GM18520 (cell line): ENCODE results near the gene NTN3.

Source experiments
- ATAC-seq: cut with Tn5 transposase; IDR thresholded peaks from one replicate; pipeline ENCODE4 v1.9.1; 2021; ENCODE audit not compliant: unreplicated experiment

NTN3 gene

GRCh38 chr16:2495041-2495440 lies 23.9 kb downstream of the NTN3 start:
- no peak for ATAC-seq

DNA sequence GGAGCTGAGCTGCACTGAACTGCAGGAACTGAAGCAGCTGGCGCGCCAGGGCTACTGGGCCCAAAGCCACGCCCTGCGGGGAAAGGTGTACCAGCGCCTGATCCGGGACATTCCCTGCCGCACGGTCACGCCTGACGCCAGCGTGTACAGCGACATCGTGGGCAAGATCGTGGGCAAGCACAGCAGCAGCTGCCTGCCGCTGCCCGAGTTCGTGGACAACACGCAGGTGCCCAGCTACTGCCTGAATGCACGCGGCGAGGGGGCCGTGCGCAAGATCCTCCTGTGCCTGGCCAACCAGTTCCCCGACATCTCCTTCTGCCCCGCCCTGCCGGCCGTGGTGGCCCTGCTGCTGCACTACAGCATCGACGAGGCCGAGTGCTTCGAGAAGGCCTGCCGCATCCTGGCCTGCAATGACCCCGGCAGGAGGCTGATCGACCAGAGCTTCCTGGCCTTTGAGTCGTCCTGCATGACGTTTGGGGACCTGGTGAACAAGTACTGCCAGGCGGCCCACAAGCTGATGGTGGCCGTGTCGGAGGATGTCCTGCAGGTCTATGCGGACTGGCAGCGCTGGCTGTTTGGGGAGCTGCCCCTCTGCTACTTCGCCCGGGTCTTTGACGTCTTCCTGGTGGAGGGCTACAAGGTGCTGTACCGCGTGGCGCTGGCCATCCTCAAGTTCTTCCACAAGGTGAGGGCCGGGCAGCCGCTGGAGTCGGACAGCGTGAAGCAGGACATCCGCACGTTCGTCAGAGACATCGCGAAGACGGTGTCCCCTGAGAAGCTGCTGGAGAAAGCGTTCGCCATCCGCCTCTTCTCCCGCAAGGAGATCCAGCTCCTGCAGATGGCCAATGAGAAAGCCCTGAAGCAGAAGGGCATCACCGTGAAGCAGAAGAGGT lies 25.4 kb downstream of the NTN3 start:
- ATAC-seq, result no peak

- ATAC-seq, result no peak
Measured at GRCh38 chr16:2497116-2497630, 26.1 kb downstream of the NTN3 start.

GRCh38 chr16:2497695-2498484 lies 26.8 kb downstream of the NTN3 start:
- no peak for ATAC-seq

DNA sequence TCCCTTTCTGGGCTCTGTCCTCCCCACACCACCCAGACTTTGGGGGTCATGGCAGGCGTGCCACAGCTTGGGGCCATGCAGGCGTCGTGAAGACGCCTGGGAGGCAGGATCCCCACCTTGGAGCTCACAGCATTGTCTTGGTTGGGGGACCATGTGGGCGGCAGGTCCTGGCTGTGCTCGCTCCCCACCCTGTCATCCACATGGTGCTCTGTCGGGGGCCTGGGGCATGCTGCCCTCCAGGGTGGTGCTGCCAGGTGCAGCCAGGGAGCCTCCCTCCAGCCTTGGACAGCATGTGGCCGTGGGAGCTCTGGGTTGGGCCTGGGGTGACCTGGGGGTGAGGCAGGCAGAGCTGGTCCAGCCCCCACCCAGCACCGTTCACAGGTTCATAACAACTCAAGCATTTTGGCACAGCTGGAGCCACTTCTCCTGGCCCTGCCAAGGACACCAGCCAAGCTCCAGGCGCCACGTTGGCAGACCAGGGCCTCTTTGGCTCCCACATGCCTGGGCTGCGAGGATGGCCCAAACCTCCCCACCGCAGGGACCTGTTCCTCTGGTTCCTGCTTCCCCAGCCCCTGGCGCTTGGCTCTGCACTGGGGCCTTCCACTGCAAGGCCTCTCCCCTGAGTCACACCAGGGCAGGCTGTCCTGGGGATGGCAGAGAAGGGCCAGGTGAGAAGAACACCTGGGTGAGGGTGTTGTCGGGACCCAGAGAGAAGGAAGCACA lies 27.6 kb downstream of the NTN3 start:
- no peak for ATAC-seq

DNA sequence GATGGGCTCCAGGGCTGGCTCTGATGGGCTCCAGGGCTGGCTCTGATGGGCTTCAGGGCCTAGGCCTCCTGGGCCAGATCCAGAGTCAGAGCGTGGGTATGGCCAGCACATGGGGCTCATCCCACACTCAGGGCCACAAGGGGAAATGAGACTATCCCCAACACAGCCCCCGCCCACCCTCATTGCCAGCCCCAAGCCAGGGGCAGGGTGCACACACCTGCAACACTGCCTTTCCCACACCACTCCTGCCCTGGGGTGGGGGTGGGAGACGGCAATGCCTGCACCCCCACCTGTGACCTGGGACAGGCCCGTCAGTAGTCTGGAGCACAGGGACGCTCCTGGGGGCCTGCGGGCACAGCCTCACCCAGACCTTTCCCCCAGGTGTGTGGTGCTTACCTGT lies 28.4 kb downstream of the NTN3 start:
- ATAC-seq, result no peak

DNA sequence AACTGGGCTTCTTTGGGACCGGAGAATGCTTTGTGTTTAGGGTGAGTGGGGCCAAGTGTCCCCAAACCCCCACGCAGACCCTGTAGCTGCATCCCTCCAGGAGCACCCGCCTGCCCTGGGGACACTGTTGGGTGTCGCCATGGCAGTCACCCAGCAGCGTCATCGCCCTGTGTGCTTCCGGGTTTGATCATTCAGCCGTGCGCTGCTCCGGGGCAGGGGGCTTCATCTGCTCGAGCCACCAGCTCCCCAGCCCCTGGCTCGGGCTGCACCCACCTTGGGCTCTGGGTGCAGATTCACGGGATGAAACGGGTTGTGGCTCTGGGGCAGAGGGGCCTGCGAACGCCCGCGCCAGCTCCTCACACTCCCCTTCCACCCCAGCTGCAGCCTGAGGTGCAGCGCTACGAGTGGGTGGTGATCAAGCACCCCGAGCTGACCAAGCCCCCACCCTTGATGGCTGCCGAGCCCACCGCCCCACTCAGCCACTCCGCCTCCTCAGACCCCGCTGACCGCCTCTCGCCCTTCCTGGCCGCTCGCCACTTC lies 28.9 kb downstream of the NTN3 start:
- ATAC-seq, result no peak

DNA sequence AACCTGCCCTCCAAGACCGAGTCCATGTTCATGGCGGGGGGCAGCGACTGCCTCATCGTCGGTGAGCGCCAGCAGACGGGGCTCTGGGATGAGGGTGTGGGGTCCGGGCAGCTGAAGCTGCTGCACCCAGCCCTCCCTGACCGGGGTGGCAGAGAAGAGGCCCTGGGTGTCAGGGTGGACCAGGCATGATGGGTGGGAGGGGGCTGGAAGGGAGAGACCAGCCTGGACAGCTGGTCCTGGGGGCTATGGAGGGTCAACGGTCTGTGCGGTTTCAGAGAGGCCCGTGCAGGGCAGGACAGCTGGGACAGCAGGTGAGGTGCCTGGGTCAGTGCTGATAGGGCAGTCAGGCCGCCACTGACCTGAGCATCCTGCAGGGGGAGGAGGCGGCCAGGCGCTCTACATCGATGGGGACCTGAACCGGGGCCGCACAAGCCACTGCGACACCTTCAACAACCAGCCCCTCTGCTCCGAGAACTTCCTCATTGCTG lies 29.4 kb downstream of the NTN3 start:
- no peak for ATAC-seq

DNA sequence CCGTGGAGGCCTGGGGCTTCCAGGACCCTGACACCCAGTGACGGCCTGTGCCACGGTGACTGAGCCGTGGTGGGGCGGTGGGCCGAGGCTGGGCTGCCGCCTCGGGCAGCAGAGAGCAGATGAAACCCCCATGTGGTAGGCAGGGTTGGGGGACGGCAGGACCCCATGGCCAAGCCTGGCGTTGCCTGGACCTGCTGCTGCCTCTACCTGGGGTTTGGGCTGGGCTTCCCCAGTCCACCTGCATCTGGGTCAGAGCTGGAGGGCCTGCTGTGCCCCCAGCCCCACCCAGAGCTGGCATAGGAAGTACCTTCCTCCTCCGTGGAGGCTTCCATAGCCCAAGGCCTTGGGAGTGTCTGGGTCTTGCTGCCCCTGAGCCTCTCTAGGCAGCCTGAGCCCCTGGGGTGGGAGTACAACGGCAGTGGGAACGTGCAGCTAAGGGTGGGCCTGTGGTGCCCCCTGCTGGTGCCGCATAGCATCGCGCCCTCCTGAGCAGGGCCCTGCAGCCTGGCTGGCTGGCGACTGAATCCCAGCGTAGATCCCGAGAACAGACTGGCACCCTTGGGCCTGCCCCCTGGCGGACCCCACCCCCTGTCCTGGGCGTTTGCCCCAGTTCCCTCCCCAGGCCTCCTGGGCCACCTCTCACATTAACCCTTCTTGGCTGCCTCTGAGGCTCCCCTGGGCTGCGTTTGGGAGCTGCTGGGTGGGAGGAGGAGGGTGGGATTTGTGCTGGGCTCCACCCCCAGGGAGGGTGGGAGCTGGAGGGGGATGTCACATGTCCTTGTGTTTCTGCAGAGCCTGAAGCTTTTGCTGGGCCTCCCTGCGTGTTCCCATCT lies 30.0 kb downstream of the NTN3 start:
- no peak for ATAC-seq

DNA sequence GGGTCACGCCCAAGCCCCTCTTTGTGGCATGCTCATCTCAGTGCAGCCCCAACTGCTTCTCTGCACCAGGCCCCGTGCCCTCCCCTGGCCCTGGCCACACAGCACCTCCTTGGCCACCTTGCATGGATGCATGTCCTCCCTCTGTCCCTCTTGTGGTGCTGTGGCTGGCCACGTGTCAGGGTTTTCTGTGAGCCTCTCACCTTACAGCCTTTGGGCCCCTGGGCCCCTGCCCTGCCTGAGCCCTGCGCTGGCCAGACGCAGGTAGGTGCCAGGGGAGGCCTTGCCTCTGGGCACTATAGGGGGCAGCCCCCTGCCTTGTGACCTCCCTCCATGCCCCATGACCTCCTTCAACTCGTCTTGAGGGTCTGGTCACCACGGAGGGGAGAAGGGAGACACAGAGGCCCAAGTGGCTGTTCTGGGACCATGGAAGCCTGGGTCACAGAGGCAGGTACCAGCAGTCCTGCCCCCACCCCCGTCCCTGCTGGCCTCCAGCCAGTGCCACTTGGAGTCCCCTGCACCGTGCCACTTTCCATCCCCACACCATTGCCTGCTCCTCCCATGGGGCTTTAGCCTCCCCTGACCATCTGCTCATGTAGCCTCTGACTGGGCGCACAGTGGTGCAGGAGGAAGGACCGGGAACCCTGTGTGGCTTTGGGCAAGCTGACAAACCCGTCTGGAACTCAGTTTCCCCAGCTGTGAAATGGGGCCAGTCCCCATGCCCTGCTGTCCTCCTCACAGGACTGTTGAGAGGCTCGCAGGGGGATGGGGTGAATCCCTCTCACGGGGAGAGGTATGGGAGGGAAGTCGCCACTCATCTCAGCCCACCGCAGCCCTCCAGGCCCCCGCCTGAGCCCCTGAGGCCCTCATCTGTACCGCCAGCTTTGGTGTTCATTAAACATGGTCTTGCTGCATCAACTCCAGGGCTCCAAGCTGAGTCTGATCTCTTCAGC lies 31.1 kb downstream of the NTN3 start:
- no peak for ATAC-seq

DNA sequence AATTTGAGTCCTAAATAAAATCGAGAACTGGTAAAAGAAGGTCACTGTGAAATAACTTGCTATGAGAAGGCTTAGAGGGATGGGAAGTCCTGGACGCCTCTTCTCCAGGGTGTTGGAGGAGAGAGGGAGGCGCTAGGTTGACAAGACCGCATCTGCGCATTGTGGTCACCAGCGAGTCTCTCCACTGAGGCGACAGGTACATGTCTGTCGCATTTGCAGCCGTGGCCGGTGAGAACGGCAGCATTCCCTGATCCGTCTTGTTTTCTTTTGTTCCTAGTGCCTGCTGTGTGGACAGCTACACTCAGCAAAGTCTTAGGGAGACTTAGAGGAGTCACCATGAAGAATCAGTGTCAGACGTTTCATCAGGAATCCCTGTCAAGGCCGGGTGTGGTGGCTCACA lies 34.6 kb downstream of the NTN3 start:
- no peak for ATAC-seq

- ATAC-seq, result no peak
Measured at GRCh38 chr16:2507052-2507659, 36.1 kb downstream of the NTN3 start.

- no peak for ATAC-seq
Measured at GRCh38 chr16:2507665-2508064, 36.6 kb downstream of the NTN3 start.

GRCh38 chr16:2508722-2509400 lies 37.8 kb downstream of the NTN3 start:
- ATAC-seq, result no peak

- no peak for ATAC-seq
Measured at GRCh38 chr16:2511128-2511800, 40.2 kb downstream of the NTN3 start.

- ATAC-seq, result no peak
Measured at GRCh38 chr16:2511996-2512734, 41.1 kb downstream of the NTN3 start.
